ENCODE results near the gene STARD8.

Gene STARD8

GRCh38 chrX:68717663-68718442, 70.4 kb downstream of the STARD8 start:
- ATAC-seq: no peak
- no peak for TF ChIP-seq PATZ1 (CRISPR knock-in tag; IDR thresholded peaks at IDR 0.05; ENCODE audit: borderline replicate concordance)
- TF ChIP-seq TSHZ2 (CRISPR knock-in tag; IDR thresholded peaks at IDR 0.05): no peak
- no peak for TF ChIP-seq PPARA (CRISPR knock-in tag; IDR thresholded peaks at IDR 0.05; ENCODE audit: borderline replicate concordance)
- no peak for TF ChIP-seq TOX (CRISPR knock-in tag; IDR thresholded peaks at IDR 0.05; ENCODE audit: borderline replicate concordance)
- no peak for TF ChIP-seq ZFP30 (CRISPR knock-in tag; IDR thresholded peaks at IDR 0.05)
- TF ChIP-seq ZC3H10 (CRISPR knock-in tag; IDR thresholded peaks at IDR 0.05): no peak
- no peak for TF ChIP-seq ZNF8 (CRISPR knock-in tag; IDR thresholded peaks at IDR 0.05)
- no peak for TF ChIP-seq ARNTL (CRISPR knock-in tag; IDR thresholded peaks at IDR 0.05; ENCODE audit: borderline replicate concordance, low read depth)
- no peak for TF ChIP-seq ISL1 (CRISPR knock-in tag; IDR thresholded peaks at IDR 0.05)
- TF ChIP-seq ZNF565 (CRISPR knock-in tag; conservative IDR thresholded peaks at IDR 0.05; ENCODE audit: low read depth): no peak
- TF ChIP-seq ZNF70 (CRISPR knock-in tag; IDR thresholded peaks at IDR 0.05): no peak
- no peak for TF ChIP-seq TCF4 (CRISPR knock-in tag; IDR thresholded peaks at IDR 0.05; ENCODE audit: borderline replicate concordance)
- TF ChIP-seq CREB5 (CRISPR knock-in tag; IDR thresholded peaks at IDR 0.05; ENCODE audit: low read depth): no peak
- no peak for TF ChIP-seq POU6F1 (CRISPR knock-in tag; IDR thresholded peaks at IDR 0.05; ENCODE audit: borderline replicate concordance, low read depth)
- TF ChIP-seq CSDC2 (CRISPR knock-in tag; IDR thresholded peaks at IDR 0.05): no peak
- TF ChIP-seq SNAI2 (CRISPR knock-in tag; IDR thresholded peaks at IDR 0.05): no peak
- TF ChIP-seq ESRRG (CRISPR knock-in tag; IDR thresholded peaks at IDR 0.05): no peak
- no peak for TF ChIP-seq OSR1 (CRISPR knock-in tag; IDR thresholded peaks at IDR 0.05)

GRCh38 chrX:68718443-68718820, 71.0 kb downstream of the STARD8 start:
- ATAC-seq: no peak
- TF ChIP-seq ZC3H10 (CRISPR knock-in tag; IDR thresholded peaks at IDR 0.05) (no peak), ZFP30 (CRISPR knock-in tag; IDR thresholded peaks at IDR 0.05) (no peak), BACH2 (CRISPR knock-in tag; IDR thresholded peaks at IDR 0.05; ENCODE audit: borderline replicate concordance) (no peak), OSR1 (CRISPR knock-in tag; IDR thresholded peaks at IDR 0.05) (no peak), TSHZ2 (CRISPR knock-in tag; IDR thresholded peaks at IDR 0.05) (no peak), SNAI2 (CRISPR knock-in tag; IDR thresholded peaks at IDR 0.05) (no peak), ZFP3 (CRISPR knock-in tag; IDR thresholded peaks at IDR 0.05) (no peak), ESRRG (CRISPR knock-in tag; IDR thresholded peaks at IDR 0.05) (no peak), CREB5 (CRISPR knock-in tag; IDR thresholded peaks at IDR 0.05; ENCODE audit: low read depth) (no peak), CSRNP3 (CRISPR knock-in tag; IDR thresholded peaks at IDR 0.05) (no peak), POU6F1 (CRISPR knock-in tag; IDR thresholded peaks at IDR 0.05; ENCODE audit: borderline replicate concordance, low read depth) (no peak), ZNF70 (CRISPR knock-in tag; IDR thresholded peaks at IDR 0.05) (no peak), ZNF8 (CRISPR knock-in tag; IDR thresholded peaks at IDR 0.05) (no peak), CSDC2 (CRISPR knock-in tag; IDR thresholded peaks at IDR 0.05) (no peak), ARNTL (CRISPR knock-in tag; IDR thresholded peaks at IDR 0.05; ENCODE audit: borderline replicate concordance, low read depth) (no peak)
